Peyer's patch (tissue), 4 donors: Measurements from ENCODE around the gene SBK3.

Experiments
- POLR2A ChIP-seq, 2 donors: fragments of 450-650 bp; IDR thresholded peaks; one replicate each; pipeline ENCODE4 v1.5.1; 2017; ENCODE audit warnings: antibody characterized with exemption in 2 of 2, mild to moderate bottlenecking in 2 of 2, moderate library complexity in 2 of 2
- TF ChIP-seq, protein P1 (sequence below), 6 experiments: fragments of 450-650 bp in 4 of 6; fragments of 200-600 bp in 2 of 6; sonication (generic) in 1 of 6; IDR thresholded peaks; one replicate each; pipeline ENCODE4 v1.5.1; 2017 to 2019; ENCODE audit warnings: antibody characterized with exemption in 6 of 6, mild to moderate bottlenecking in 3 of 6, moderate library complexity in 1 of 6

- TF ChIP-seq, protein P1, sequence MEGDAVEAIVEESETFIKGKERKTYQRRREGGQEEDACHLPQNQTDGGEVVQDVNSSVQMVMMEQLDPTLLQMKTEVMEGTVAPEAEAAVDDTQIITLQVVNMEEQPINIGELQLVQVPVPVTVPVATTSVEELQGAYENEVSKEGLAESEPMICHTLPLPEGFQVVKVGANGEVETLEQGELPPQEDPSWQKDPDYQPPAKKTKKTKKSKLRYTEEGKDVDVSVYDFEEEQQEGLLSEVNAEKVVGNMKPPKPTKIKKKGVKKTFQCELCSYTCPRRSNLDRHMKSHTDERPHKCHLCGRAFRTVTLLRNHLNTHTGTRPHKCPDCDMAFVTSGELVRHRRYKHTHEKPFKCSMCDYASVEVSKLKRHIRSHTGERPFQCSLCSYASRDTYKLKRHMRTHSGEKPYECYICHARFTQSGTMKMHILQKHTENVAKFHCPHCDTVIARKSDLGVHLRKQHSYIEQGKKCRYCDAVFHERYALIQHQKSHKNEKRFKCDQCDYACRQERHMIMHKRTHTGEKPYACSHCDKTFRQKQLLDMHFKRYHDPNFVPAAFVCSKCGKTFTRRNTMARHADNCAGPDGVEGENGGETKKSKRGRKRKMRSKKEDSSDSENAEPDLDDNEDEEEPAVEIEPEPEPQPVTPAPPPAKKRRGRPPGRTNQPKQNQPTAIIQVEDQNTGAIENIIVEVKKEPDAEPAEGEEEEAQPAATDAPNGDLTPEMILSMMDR (IDR thresholded peaks at IDR 0.05) = no peak
- no peak for TF ChIP-seq POLR2A (IDR thresholded peaks at IDR 0.05)
Observed at GRCh38 chr19:55580628-55581144, 35.3 kb upstream of the SBK3 start, which contains the start of gene ZNF579.
